22Rv1 (cell line): Measurements from ENCODE around the gene GTPBP10.

ENCODE experiments used
- ZFX ChIP-seq: fragments of 450-650 bp; IDR thresholded peaks from 2 replicates; pipeline ENCODE4 v1.6.1; 2017; ENCODE audit warnings: antibody characterized with exemption, borderline replicate concordance
- TF ChIP-seq, protein P1 (sequence below): fragments of 450-650 bp; IDR thresholded peaks from 2 replicates; pipeline ENCODE4 v1.5.1; 2017; ENCODE audit warnings: mild to moderate bottlenecking

DNA sequence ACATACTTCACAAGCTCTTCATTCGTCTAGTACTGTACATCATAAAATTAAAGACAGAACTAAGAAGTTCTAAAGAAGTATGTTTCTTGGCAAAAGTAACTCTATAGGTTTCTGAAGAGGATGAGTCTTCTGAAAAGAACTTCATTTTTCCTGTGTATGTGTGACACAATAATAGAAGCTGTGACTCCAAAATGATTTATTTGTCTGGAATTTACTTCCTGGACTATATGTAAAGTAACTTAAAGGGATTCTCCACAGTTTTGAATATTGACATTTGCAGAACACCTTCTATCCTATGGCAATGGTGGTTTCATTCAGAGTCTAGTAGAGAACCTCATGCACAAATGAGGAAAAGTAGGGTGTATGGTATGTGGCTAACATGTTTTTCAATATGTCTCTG is 36.9 kb downstream of the GTPBP10 start:
- TF ChIP-seq, protein P1, sequence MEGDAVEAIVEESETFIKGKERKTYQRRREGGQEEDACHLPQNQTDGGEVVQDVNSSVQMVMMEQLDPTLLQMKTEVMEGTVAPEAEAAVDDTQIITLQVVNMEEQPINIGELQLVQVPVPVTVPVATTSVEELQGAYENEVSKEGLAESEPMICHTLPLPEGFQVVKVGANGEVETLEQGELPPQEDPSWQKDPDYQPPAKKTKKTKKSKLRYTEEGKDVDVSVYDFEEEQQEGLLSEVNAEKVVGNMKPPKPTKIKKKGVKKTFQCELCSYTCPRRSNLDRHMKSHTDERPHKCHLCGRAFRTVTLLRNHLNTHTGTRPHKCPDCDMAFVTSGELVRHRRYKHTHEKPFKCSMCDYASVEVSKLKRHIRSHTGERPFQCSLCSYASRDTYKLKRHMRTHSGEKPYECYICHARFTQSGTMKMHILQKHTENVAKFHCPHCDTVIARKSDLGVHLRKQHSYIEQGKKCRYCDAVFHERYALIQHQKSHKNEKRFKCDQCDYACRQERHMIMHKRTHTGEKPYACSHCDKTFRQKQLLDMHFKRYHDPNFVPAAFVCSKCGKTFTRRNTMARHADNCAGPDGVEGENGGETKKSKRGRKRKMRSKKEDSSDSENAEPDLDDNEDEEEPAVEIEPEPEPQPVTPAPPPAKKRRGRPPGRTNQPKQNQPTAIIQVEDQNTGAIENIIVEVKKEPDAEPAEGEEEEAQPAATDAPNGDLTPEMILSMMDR: no peak
- TF ChIP-seq ZFX: no peak
